ENCODE measurements around the gene SRD5A1.

Gene SRD5A1, protein sequence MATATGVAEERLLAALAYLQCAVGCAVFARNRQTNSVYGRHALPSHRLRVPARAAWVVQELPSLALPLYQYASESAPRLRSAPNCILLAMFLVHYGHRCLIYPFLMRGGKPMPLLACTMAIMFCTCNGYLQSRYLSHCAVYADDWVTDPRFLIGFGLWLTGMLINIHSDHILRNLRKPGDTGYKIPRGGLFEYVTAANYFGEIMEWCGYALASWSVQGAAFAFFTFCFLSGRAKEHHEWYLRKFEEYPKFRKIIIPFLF

DNA sequence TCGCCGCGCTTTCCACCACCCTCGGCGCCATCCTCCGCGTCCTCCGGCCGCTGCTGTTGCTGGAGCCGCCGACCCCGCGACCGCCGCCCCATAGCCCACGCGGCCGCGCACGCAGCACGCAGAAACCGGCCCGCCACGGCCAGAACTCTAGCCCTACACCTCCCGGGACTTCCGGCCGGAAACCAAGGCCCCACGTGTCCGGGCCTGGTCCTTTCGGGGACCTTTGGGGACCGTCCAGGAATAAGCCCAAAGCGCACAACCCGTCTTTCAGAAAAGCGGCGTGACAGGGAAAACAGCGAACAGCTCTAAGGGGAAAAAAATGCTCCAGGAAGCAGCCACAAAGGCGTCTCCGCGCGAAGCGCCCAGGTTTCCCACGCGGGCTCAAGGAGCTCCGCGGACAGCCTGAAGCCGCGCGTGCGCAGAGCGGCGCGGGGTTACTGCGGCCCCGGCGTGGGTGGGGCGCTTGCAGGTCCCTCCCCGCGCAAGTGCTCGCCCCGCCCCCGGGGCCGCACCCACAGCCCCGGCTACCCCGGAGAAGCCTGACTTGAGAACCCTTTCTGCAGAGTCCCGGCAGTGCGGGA lies at the start of gene SRD5A1, which contains the start of gene NSUN2:
Gene SRD5A1, plus strand, starts transcription at position 553 of the 581 bp plus-strand sequence. CDS start 137 bp downstream, outside the sequence.
Gene NSUN2, minus strand, starts transcription at position 157 of the 581 bp plus-strand sequence. Its CDS starts 65 bp downstream, at position 92.
- peak; percentile 79 to 89 (median 87) for DNase-seq

DNA sequence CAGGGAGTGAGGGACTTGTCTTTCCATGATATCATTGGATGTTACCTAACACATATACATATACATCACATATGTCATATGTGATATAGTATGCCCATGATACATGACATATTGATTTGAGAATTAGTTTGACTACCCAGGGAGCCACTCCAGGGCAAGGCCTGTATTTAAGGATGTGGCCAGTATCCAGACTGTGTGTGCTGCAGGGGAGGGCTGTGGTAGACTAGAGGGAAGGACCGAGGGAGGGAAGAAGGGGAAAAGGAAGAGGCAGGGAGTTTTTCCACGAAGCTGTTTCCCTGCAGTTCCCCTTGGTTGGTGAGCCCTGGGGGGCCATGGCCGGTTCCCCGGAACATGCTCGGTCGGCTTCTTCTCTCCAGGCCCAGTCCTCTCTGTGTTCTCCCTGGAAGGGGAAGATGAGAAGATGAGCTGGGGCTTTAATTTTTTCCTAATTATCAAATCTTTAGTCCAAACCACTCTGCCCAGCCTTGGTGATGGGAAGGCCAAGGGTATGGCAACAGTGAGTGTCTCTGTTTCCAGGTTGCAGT lies 49.1 kb upstream of the SRD5A1 start:
- DNase-seq, result no peak

DNA sequence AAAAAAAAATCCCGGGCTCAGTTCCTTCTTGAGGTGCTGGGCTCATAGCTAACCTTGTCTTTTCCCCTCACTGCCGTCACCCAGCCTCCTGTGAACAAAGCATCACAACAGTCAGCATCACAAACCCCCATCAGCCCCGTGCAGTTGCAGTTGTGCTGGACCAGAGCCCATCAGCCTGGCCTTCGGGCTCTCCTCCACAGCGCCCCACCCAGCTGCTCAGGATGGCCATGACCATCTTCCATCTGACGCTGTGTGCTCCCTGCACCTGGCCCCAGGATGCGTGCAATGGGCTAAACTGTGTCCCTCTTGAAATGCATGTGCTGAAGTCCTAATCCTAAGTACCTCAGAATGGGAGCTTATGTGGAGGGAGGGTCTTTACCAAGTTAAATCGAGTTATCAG lies 48.5 kb upstream of the SRD5A1 start:
- no peak for DNase-seq

DNA sequence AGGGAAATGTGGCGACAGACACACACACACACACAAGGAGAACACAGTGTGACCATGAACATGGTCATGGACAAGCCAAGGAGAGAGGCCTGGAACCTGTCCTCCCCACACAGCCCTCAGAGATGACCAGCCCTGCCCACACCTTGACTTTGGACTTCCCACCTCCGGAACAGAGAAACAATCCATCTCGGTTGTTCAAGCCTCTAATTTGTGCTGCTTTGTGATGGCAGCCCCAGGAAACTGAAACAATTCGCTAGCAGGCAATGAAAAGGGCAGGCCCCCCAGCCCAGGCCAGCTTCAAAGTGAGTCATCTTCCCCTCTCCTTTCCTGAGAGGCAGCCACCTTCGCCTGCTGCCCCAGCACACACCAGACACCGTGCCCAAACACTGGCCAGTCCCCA lies 48.1 kb upstream of the SRD5A1 start:
- DNase-seq, result no peak

DNA sequence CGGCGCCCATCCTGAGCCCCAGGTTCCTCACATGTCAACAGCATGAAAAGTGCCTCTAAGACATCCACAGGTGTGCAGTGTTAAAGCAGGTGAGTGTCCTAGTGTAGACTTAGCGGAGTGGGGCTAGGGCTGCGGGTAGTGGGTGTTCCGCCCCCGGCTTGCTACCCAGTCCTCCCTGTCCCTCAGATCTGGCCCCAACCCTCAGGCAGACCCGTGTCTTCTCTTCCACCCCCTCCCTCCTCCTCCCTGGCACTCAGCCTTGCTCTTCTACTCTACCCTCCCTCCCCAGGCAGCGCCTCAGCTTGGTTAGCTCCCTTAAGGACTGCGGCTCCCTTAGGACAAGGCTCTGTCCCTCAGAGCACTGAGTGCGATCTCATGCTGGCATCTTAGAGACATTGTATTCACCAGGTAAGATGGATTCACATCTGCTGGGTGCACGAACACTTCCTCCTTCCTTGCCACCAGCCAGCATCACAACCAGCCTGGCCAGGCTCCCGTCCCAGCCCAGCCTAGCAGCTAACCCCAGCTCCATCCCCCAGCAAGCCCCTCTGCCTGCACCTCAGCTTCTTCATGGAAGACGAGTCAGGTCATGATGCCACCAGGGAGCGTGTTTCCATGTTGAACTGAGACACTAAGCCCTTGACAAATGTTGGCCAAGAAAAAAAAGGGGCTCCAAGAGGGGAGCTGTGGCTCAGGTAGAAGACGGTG lies 47.1 kb upstream of the SRD5A1 start:
- no peak for DNase-seq

DNA sequence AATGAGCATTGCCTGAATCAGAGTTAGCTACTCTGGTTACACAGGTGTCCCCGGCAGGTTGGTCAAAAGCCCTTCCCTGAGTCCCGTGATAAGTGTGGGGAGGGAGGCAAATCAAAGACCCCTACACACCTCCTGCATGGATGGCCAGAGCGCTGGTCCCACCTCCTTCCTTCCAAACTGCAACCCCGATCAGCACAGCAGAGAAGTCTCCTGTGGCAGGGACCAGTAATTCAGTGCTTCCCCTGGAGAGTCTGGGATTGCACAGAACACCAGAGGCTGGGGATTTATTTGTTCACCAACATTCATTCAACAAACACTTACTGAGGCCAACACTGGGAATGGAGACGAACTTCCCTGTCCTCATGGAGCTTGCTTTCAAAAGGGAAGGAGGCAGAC lies 46.6 kb upstream of the SRD5A1 start:
- no peak for DNase-seq

DNA sequence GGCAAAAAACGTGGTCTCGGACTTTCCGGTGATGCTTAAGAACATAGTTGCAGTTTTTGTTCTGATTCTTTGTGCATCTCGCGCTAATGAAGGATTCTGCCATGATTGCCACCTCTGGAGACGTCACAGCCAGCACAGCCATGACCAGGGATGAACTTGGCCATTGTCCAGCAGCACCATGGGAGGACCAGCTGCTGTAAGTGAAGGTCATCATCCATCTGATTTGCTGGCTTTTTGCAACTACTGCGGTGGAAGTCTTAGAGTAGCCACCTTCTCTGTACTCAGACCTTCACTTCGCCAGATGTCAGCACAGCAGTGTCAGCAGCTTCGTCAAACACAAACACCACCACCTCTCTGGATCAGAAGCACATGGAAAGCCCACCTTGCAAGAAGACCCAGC lies 46.1 kb upstream of the SRD5A1 start:
- no peak for DNase-seq

DNA sequence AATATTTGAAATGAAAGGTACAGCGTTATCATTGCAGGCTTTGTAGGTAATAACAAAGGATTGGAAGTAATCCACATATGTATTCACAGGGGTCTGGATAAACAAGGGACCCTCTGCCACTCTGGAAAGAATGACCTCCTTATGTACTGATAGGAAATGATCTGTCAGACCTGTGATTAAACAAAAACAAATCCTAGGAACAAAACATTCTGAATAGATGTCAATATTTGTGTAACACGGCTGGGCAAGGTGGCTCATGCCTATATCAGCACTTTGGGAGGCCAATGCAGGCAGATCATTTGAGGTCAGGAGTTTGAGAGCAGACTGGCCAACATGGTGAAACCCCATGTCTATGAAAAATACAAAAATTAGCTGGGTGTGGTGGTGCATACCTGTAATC lies 42.7 kb upstream of the SRD5A1 start:
- no peak for DNase-seq

DNA sequence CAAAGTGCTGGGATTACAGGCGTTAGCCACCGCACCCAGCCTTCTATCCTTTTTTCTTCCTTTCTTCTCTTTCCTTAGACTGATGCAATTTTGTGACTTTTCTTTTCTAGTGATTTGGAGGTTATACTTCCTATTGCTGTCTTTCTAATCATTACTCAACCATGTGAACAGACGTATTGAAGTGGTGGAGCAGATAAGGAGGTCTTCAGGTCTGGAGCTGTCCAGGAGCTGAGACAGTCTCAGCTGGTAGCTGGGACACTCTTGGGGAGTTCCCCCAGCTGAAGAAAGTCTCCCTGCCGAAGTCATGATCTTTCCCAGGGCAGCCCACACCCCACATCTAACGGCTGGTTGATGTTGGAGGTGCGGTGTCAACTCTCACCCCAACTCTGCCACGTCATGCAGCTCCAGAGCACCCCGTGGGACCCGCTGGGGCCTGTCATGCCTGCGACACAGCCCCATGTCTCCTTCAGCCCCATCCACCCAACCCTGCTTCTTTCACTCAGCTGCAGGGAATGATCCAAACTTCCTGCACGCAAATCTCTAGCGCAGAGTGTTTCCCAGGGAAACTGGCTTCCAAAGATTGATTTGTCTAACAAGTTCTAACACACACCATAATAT lies 41.5 kb upstream of the SRD5A1 start:
- no peak for DNase-seq

DNA sequence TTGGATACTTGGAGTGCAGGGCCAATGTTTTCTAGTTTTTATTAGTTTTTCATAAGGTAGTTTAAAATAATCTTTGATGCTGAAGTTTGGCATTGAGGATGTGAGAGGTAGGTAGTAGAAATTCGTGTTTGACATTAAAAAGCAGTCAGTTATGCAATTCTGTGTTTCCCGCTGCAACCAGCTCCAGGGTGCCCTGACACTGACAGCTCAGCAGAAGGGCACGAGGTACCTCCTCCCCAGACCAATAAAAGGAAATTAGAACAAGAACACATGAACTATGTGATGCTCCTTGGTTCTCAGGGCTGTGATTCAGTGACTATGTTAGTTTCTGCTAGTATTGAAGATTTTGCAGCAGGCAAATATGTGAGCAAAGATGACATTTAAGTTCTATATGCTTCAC lies 40.6 kb upstream of the SRD5A1 start:
- no peak for DNase-seq

DNA sequence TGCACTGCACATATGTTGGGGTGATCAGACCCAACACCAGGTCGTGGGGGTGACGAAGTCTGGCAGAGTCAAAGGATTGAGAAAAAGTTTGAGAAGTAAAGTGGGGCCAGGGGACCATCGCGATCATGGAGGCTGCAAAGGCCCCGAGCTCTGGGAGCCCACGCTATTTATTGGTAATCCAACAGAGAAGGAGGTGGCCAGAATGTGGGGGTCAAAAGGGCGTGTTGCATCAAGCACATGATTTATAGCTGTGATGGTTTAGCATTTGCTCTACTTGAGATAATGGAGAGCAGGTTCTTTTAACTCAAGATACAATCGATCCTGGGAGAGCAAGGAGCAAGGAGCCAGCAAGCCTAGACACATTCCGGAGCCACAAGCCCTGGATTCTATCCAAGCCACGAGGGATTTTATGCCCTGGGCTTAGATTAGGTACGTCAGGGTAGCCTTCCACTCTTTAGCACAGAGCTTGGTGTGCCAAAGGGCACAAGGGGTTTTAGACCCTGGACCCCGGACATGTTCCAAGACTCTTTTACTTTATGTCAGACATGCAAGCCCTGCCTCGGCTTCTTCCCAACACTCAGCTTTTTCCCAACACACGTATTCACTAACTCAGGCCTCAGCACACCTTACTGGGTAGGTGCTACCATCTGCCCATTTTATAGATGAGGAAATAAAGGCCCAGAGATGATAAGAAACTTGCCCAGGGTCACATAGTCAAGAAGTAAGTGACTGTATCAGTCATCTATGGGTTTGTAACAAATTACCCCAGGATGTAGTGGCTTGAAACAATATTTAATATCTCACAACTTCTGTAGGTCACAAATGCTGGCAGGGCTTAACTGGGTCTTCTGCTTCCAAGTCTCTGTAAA lies 39.9 kb upstream of the SRD5A1 start:
- no peak for DNase-seq

DNA sequence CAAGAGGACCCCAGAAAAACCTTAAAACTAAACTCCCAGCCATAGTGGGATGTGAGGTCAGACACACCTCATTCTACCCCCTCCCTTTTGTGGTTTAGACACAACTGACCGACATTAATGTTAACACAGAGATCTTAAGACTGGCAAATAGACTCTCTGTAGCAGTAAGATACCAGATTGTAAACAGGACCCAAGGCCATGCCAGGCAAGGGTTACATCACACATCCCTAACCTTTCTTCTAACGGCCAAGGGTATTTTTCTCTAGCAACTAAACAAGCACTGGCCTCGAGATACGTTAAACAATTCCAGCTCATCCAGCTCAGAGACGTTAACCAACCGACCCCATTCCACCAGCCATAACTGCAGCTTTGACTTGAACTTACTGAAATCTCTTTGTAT lies 39.2 kb upstream of the SRD5A1 start:
- no peak for DNase-seq

DNA sequence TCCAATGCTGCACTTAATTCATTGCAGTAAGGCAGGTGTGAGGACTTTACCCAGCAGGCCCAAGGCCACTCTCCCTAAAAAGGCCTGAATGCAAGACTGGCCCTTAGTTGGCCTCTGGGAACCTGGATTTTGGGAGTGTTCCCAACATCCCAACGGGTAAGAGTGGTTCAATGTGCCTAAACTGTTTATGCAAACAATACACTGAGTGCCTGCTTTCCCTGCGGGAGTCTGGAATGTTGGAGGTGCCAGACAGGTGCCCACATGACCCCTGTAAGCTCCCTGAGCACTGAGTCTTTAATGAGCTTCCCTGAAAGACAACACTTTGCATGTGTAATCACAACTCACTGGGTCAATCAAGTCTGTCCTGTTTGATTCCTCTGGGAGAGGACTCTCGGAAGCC lies 37.8 kb upstream of the SRD5A1 start:
- DNase-seq, result no peak

DNA sequence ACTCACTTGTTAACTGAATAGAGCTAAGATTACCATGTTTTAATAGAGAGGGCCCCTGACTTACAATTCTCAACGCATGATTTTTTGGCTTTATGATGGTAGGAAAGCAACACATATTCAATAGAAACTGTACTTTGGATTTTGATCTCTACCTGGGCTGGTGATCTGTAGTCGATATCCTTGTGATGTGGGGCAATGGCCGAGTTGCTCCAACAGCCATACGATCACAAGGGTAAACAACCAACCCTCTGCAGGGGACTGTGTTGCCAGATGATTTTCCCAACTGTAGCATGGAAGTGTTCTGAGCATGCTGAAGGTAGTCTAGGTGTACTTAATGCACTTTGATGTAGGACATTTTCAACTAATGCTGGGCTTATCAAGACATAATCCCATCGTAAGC lies 36.9 kb upstream of the SRD5A1 start:
- DNase-seq, result no peak

DNA sequence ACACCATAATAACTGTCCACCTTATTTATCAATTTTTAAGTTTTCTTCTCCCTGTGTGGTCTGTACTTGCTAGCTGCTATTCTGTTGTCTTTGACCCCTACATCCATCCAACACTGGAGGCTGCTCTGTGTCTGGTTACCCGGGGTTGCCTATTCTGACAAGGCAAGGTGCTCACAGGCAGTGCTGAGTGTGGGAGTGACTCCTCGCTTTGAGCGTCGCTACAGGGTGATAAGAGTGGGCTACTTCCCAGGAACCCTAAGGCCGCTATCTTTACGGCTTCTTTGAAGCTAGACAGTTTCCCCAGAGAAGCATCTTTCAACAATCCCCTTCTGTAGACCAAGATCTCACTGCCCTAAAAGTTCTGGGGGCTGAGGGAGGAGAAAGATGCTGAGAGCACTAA lies 35.7 kb upstream of the SRD5A1 start:
- DNase-seq, result no peak

DNA sequence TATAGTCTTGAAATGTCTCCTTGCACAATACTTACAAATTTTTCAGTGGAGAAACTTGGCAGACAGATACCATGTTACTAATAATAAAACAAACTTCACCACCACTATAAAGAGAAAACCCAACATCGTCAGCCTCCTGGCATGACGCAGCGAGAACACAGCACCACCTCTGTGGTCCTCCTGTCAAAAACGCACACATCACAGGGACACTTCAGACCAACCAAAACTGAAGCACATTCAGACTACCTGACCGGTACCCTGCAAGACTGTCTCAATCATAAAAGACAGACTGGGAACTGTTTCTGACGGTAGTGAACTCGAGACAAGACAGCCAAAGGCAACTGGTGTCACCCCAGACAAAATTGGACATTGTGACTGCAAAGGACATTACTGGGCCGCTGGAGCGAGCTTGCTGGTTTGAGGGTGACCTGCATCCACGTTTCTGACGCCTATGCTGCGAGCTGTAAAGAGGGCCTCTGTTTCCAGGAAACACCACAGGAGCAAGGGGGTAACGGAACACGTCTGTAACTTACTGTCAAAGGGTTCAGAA lies 34.8 kb upstream of the SRD5A1 start:
- DNase-seq, result no peak

DNA sequence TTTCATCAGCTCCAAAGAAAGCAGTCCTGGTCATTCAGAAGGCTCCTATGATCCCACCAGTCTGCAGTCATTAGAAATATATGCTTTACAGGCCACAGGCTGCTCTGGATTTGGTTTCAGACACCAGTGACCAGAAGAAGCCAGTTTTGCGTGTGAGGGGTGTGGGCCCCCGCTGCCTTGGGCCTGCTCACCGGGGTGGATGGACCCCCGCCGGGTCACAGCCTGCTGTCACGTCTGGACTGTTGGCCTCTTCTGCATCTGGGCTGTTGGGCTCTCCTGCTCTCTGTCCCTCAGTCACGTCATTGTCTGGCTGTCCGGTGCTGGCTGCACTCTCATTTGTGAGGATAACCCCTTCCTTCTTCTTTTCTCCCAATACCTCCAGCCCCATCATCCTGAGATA lies 33.5 kb upstream of the SRD5A1 start:
- DNase-seq, result no peak

DNA sequence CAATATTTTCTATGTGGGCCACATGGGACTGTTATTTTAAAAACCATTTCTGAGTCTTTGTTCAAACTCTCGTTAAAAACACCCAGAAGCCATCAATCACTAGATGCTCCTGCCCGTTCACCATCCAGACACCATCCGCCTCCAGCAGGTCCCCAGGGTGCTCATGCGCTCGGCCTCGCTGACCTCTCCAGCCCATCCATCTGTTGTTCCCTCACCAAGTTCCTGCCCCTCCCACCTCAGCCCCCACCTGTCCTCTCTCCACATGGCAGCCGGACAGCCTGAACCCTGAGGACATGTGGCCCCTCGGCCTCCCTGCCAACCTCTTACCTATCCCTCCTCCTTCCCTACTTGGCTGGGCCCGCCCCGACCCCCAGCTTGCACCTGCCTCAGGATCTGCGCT lies 32.0 kb upstream of the SRD5A1 start:
- DNase-seq, result no peak

DNA sequence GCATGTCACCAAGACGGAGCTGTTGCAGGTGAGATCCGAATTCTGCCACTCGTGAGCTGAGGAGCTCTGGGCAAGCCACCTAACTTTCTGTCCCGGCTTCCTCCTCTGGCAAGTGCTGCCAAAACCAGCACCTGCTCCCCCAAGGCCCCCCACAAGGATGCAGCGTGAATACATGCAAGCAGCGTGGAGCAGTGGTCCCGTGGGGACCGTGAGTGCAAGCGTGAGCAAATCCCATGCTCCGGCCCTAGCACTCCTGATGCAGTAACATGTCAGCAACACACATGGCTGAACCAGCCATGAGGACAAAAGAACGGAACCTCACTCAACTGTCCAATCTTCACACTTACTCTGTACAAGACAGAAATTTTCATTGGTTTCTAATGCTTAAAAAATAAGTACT lies 31.4 kb upstream of the SRD5A1 start:
- no peak for DNase-seq

DNA sequence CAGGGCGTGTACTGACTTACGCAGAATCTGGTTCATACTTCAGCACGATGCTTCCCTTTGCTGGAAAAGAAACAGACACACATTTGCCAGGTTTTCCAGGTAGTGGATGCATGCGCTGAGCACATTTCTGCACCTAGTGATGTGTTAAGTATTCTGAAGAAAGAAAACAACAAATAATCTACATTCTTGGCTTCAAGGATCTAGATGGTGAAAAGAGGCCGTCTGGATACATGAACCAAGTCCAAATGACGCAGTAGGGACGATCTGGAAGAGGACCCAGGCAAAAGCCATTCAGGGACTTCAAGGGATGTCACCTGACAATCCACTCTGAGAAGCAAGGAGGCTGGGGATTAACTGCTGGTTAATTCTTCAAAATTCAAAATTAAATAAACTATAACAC lies 30.8 kb upstream of the SRD5A1 start:
- DNase-seq, result no peak

DNA sequence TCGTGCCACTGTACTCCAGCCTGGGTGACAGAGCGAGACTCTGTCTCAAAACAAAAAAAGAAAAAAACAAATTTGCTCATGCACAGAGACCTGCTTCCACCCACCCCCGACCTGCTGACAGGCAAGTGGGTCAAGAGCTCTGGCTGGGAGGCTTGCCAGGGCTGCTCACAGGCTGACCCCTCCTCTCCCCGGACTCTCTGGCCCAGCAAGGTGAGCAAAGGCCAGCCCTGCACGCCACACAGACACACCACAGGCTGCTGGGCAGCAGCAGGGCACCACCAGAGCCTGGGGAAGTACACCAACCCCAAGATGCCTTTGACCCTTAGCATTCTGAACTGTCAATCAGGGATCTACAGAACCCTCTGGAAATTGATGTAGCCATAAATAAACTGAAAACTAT lies 29.6 kb upstream of the SRD5A1 start:
- no peak for DNase-seq

DNA sequence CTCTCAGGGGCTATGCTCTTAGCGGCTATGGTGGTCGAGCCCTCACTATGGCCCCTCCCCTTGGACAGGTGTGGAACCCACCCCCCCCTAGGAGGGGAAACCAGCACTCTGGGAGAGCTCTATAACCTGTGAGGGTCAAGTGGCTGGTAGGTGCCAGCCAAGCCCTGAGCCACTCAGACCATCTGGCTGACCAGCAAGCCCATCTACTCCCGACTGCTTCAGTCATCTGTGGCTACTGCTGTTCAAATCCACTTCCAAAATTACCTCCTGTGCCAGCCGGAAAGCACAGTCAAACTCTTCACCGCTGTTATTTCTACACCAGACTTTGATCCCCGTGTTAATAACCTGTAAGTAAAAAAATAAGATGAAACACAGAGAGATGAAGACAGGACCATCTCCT lies 28.9 kb upstream of the SRD5A1 start:
- DNase-seq, result no peak
